Activated CD4-positive, alpha-beta T cell treated with anti-CD3 and anti-CD28 coated beads, Interleukin-2, Interleukin-4, amounts not matched to agents 100 ng/mL and 50 ng/mL, durations not matched to agents 16 hours and 8 hours (primary cell): ENCODE results near the gene KCTD19.

Experiments used
- DNase-seq: peaks from one replicate; pipeline ENCODE4 v3.0.0-alpha.2; 2020; ENCODE audit warnings: low spot score

The KCTD19 gene

GRCh38 chr16:67258161-67258835, 68.2 kb downstream of the KCTD19 start:
- no peak for DNase-seq

GRCh38 chr16:67257486-67258160, 68.9 kb downstream of the KCTD19 start:
- no peak for DNase-seq

GRCh38 chr16:67256701-67257230, 69.8 kb downstream of the KCTD19 start:
- no peak for DNase-seq

- no peak for DNase-seq
These were observed 70.9 kb downstream of the KCTD19 start for GRCh38 chr16:67255553-67256221.

- no peak for DNase-seq
These were observed 71.6 kb downstream of the KCTD19 start for GRCh38 chr16:67254801-67255552.

GRCh38 chr16:67252609-67253497, 73.7 kb downstream of the KCTD19 start:
- no peak for DNase-seq

GRCh38 chr16:67250045-67250327, 76.6 kb downstream of the KCTD19 start:
- no peak for DNase-seq

DNA sequence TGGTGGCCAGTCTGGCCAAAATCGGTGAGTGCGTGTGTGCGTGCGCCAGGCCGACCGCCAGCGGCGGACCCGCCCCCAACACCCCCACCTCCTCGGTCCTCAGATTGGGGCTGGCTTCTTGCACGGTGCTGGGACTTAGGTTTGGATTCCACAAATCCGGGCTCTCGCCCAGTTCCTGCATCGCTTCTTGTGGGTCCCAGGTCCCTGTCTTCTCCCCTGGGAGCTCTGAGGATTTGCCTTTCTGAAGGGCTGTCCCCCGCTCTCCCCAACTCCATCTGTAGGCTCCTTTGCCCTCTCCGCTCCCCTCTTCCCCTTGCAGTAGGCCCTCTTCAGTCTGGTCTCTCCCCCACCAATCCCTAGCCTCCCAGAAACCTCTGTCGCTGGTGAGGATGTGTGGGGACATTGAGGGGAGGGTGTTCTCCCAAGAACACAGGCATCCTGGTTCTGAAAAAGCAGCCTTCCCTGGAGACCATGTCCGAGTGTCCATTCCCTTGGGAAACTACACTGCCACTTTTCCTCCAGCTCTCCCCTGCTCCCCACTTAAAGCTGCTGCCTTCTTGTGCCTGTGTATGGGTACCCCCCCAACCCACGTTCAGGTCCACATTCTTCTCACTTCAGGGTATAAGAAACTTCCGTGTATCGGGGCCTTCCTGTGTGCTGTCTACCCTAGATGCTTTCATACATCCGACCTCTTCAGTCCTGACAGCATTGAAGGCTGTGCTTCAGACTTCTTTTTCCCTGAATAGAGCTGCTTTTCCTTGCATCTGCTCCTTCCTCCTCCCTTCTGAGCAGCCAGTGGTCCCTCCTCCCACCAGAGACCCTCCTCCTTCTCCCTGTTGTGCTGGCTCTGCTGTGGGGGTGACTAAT, 77.1 kb downstream of the KCTD19 start:
- DNase-seq: no peak

- no peak for DNase-seq
These were observed 78.0 kb downstream of the KCTD19 start, which contains the start of gene SLC9A5 for GRCh38 chr16:67248401-67249177. Gene SLC9A5 (plus strand): TSS chr16:67248979. CDS start chr16:67249015, 36 bp downstream.

GRCh38 chr16:67248073-67248400, 78.5 kb downstream of the KCTD19 start:
- no peak for DNase-seq

DNA sequence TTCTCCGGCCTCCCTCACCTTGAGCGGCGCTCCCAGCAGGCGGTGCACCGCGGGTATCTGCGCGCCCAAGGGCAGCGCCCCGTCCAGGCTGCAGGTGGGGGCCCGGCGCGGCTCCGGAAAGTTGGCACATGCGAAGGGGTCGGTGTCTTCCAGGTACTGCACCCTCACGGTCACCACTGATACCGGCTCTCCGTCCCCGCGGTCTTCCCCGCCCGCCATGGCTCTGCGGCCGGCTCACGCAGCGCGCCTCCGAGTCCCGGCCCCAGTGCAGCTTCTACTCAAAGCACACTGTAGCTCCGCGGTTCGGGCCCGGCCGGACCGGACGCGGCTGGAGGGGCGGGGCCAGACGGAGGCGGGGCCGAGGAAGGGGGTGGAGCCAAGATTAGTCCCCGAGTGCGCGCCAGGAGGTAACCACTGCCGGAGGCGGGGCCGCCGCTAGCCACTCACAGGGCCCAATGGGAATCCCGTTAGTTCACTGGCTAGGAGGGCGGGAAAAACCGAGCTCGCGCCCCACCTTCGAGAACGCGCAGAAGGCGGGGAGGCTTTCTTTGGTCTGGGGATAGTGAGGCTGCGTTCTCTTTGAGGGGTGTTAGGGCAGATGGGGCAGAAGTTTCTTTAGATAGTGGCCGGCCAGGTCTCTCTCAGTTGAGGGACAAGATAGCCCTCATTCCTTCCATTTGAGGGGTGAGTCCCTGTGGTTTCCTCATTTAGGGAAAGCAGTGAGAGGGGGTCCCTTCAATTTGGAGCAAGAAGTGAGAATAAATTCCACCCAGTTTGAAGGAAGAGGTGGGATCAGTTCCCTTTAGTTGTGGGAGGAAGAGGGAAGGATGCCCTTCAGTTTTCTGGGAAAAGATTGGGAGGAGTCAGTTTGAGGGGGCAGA, 79.1 kb downstream of the KCTD19 start, which contains the start of gene FHOD1:
Gene FHOD1, minus strand, starts transcription at position 290 of the 881 bp plus-strand sequence. Its CDS starts 71 bp downstream, at position 219.
- DNase-seq: peak; percentile 99

DNA sequence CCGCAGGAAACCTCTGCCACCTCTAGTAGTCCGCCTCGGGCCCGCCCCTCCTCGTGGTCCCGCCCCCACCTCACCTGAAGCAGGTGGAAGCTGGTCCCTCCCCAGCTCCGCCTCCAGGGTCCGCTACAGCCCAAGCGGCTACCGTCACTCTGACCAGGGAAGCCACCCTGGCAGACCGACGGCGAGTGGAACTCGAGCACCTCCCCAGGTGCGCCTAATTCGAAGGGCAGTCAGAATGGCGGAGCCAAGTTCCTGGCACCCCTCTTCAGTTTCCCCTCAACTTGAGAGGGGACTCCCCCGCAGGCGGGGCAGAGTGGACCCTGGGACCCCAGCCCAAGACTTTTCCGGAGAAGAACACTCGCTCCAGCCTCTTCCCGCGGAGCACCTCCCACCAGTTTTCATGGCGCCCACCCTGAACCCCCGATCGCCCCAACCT, 79.8 kb downstream of the KCTD19 start:
- peak; percentile 39 for DNase-seq

- DNase-seq: peak; percentile 51
These were observed 80.3 kb downstream of the KCTD19 start for GRCh38 chr16:67246081-67246755.

- no peak for DNase-seq
These were observed 80.9 kb downstream of the KCTD19 start for GRCh38 chr16:67245674-67246080.

GRCh38 chr16:67245186-67245585, 81.4 kb downstream of the KCTD19 start:
- DNase-seq: no peak

GRCh38 chr16:67244387-67245185, 82.0 kb downstream of the KCTD19 start:
- DNase-seq: peak; percentile 92

- no peak for DNase-seq
These were observed 83.1 kb downstream of the KCTD19 start for GRCh38 chr16:67243481-67243880.
